GM12878 (cell line): Measurements from ENCODE around the gene GMDS.

Experiments used
- CTCF ChIP-seq, 3 experiments: IDR thresholded peaks in 2 of 3; conservative IDR thresholded peaks in 1 of 3; 2 replicates each; pipeline ENCODE4 v1.5.1; 2011; ENCODE audit warnings: low read depth in 3 of 3, low read length in 3 of 3, mild to moderate bottlenecking in 3 of 3, control low read depth in 2 of 3, moderate library complexity in 2 of 3, inconsistent platforms in 1 of 3, mixed read lengths in 1 of 3; ENCODE audit not compliant: control insufficient read depth in 2 of 3, insufficient read depth in 1 of 3; ENCODE audit errors: extremely low read depth in 1 of 3
- EGR1 ChIP-seq, 2 experiments: IDR thresholded peaks; 1 replicate in 1 of 2; 2 replicates in 1 of 2; pipeline ENCODE4 v1.6.1; 2011 to 2012; ENCODE audit warnings: low read depth in 2 of 2, low read length in 2 of 2, borderline replicate concordance in 1 of 2, mild to moderate bottlenecking in 1 of 2, moderate library complexity in 1 of 2
- FOXK2 ChIP-seq: fragments of 450-650 bp; IDR thresholded peaks from 2 replicates; pipeline ENCODE4 v1.6.1; 2017; ENCODE audit warnings: mild to moderate bottlenecking, moderate library complexity
- TF ChIP-seq, protein P1 (sequence below): IDR thresholded peaks from 2 replicates; pipeline ENCODE4 v1.6.1; 2012; ENCODE audit warnings: low read depth, low read length, improper control_type of control experiment

DNA sequence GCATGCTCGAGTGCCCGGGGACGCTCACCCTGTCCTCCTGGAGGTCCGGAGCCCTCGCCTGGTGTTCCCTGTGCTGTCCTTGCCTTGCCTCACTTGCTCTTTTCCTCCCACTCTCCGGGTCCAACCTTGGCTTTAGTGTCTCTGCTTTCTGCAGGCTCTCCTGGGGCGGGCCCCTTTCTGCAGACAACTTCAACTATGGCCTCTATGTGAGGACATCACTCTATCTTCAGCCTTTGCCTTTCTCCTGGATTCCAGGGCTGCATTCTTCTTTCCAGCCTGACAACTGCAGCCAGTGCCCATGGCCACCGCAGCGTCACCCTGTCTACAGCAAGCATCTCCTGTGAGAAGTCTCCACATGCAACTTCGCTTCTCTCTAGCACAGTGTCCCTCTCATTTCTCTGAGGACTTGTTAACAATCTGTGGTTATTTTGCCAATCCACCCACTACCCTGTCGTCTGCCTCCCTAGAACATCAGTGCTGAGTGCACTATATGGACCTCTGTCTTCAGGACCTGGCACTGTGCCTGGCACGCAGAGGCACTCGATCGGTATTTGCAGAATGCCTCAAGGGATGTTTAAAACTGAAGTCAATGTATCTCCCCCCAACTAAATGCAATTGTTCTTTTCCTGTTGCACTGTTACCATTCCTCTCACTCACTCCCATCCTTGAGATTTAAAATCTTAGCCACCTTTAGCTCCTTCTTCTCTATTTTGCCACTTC lies 599.8 kb downstream of the GMDS start:
- no peak for TF ChIP-seq FOXK2
- TF ChIP-seq, protein P1, sequence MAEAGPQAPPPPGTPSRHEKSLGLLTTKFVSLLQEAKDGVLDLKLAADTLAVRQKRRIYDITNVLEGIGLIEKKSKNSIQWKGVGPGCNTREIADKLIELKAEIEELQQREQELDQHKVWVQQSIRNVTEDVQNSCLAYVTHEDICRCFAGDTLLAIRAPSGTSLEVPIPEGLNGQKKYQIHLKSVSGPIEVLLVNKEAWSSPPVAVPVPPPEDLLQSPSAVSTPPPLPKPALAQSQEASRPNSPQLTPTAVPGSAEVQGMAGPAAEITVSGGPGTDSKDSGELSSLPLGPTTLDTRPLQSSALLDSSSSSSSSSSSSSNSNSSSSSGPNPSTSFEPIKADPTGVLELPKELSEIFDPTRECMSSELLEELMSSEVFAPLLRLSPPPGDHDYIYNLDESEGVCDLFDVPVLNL, result no peak
- no peak for TF ChIP-seq EGR1 (IDR thresholded peaks at IDR 0.05; ENCODE audit: borderline replicate concordance in 1 of 2, low read depth in 2 of 2, low read length in 2 of 2)
- no peak for TF ChIP-seq CTCF (IDR thresholded peaks at IDR 0.05 in 2 of 3, conservative IDR thresholded peaks at IDR 0.05 in 1 of 3; ENCODE audit: control insufficient read depth in 2 of 3, extremely low read depth in 1 of 3, insufficient read depth in 1 of 3, low read depth in 3 of 3, low read length in 3 of 3)
